Measurements from ENCODE around the gene PIAS2.

DNA sequence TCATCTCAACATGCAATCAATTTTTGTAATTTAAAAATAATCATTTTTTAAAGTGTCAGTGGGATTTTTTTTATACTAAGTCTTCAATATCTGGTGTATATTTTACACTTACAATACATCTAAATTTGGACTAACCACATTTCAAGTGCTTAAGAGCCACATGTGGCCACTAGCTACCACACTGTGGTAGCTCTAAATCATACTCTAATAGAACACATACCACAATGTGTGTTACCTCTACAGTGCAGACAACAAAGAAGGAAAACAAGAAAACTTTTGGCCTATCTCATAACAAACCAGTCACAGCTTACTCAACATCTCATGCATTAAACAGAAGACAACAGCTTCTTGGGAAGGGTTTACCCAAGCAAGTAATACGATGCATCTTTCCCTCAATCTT lies 24.5 kb downstream of the PIAS2 start:
- TF ChIP-seq POLR2AphosphoS5 (IDR thresholded peaks at IDR 0.05): no peak
- TF ChIP-seq CTCF (IDR thresholded peaks at IDR 0.05): no peak
- TF ChIP-seq POLR2A (IDR thresholded peaks at IDR 0.05): no peak
